22Rv1 (cell line): ENCODE results near the gene PAK1IP1.
"Not testable (repeated sequence)": the region's sequence is repeated elsewhere in the genome, so short reads cannot be mapped to it uniquely, and the experiment has no call there.

Experiments
- H3K27ac ChIP-seq: fragments of 450-650 bp; 2 replicates; pipeline ENCODE4 v1.5.1; 2017
- ZFX ChIP-seq: fragments of 450-650 bp; IDR thresholded peaks from 2 replicates; pipeline ENCODE4 v1.6.1; 2017; ENCODE audit warnings: antibody characterized with exemption, borderline replicate concordance
- TF ChIP-seq, protein P1 (sequence below): fragments of 450-650 bp; IDR thresholded peaks from 2 replicates; pipeline ENCODE4 v1.5.1; 2017; ENCODE audit warnings: mild to moderate bottlenecking

PAK1IP1 gene

DNA sequence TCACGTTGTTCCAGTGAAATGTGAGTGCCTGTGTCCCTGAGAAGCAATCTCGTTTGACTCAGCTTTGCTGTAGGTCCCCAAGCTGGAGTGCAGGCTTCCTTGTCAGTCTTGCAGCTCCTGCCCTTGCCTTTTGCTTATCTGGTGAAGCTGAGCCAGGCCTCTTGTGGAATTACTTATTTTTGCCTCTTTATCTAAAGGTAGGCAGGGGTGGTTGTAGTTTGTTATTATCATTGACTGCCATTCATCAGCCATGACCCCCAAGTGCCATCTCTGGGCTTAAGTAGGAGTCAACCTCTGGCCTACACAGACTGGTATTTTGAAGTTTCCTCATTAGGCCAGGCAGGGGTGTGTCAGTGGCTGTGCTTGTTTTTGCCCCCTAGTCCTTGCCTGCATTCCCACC is 55.0 kb downstream of the PAK1IP1 start:
- TF ChIP-seq ZFX = no peak
- TF ChIP-seq, protein P1, sequence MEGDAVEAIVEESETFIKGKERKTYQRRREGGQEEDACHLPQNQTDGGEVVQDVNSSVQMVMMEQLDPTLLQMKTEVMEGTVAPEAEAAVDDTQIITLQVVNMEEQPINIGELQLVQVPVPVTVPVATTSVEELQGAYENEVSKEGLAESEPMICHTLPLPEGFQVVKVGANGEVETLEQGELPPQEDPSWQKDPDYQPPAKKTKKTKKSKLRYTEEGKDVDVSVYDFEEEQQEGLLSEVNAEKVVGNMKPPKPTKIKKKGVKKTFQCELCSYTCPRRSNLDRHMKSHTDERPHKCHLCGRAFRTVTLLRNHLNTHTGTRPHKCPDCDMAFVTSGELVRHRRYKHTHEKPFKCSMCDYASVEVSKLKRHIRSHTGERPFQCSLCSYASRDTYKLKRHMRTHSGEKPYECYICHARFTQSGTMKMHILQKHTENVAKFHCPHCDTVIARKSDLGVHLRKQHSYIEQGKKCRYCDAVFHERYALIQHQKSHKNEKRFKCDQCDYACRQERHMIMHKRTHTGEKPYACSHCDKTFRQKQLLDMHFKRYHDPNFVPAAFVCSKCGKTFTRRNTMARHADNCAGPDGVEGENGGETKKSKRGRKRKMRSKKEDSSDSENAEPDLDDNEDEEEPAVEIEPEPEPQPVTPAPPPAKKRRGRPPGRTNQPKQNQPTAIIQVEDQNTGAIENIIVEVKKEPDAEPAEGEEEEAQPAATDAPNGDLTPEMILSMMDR = no peak
- no peak overlapping the region for H3K27ac ChIP-seq

DNA sequence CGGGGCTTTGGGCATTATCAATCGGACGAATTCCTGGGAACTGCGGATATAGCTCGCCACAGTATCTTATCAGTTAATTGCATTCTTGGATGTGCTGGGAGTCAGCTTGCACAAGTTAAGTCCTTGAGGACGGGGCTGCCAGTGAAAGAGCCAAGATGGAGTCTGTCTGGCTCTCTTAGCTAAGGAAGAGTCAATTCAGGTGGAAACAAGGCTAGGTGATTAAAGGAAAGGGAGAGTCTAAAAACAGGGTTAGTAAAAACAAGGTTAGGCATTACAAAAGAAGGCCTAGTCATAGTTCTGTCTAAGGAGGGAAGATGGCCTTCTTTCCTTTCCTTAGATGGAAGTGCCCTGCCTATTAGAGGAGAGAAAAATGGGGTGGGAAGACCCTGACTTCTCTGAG is 55.8 kb downstream of the PAK1IP1 start:
- not testable (repeated sequence) for H3K27ac ChIP-seq

DNA sequence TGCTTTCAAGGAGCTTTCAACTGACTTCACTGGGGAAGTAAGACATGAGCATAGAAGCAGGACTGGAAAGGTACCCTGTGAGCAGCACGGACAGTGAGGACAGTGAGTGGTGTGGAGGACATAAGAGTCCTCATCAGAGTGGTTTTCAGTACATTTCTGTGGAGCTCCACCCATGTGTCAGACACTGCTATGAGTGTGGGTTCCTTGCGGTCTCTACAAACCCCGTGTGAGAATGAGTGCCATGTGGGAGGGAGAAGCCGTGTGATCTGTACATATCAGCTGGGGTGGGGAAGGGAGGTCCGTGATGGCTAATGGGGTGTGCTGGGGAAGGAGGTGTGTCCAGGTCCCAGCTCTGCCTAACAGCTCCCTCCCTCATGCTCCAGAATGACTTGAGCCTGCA is 57.0 kb downstream of the PAK1IP1 start:
- H3K27ac ChIP-seq = not testable (repeated sequence)

DNA sequence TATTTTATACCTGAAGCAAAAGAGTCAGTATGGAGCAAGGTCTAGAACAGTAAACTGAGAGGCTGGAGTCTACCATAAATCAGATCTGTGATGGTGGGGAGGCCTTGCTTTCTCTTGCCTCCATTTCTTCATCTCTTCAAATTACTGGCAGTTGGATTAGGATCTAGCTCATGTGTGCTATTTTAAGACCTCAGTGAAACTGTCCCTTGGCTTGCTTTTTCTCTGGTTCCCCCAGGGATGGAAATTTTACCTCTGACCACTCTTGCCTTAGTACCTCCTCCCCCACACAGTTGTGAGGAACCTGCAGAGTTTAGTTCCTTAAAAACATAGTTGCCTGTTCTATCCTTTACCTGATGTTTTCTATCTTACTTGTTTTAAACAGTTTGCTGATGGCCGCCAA is 61.3 kb downstream of the PAK1IP1 start:
- no peak for TF ChIP-seq ZFX
- TF ChIP-seq, protein P1 = no peak

More for the DNA sequence above, 61.3 kb downstream of the PAK1IP1 start:
- H3K27ac ChIP-seq = no peak overlapping the region
